ENCODE results near the gene HSPA6.
"Not testable (repeated sequence)": the region's sequence is repeated elsewhere in the genome, so short reads cannot be mapped to it uniquely, and the experiment has no call there.

HSPA6 gene

DNA sequence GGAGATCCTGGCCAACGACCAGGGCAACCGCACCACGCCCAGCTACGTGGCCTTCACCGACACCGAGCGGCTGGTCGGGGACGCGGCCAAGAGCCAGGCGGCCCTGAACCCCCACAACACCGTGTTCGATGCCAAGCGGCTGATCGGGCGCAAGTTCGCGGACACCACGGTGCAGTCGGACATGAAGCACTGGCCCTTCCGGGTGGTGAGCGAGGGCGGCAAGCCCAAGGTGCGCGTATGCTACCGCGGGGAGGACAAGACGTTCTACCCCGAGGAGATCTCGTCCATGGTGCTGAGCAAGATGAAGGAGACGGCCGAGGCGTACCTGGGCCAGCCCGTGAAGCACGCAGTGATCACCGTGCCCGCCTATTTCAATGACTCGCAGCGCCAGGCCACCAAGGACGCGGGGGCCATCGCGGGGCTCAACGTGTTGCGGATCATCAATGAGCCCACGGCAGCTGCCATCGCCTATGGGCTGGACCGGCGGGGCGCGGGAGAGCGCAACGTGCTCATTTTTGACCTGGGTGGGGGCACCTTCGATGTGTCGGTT, 477 bp downstream of the HSPA6 start:
- peak overlapping the region; percentile 21 for H3K4me3 ChIP-seq (ENCODE audit: low read length)
- DNase-seq (ENCODE audit: low read depth) = not testable (repeated sequence)

- not testable (repeated sequence) for H3K4me3 ChIP-seq (ENCODE audit: low read length); DNase-seq (ENCODE audit: low read depth)
These were observed 981 bp downstream of the HSPA6 start for GRCh38 chr1:161525321-161525720.

DNA sequence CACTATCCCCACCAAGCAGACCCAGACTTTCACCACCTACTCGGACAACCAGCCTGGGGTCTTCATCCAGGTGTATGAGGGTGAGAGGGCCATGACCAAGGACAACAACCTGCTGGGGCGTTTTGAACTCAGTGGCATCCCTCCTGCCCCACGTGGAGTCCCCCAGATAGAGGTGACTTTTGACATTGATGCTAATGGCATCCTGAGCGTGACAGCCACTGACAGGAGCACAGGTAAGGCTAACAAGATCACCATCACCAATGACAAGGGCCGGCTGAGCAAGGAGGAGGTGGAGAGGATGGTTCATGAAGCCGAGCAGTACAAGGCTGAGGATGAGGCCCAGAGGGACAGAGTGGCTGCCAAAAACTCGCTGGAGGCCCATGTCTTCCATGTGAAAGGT, 1.6 kb downstream of the HSPA6 start:
- not testable (repeated sequence) for DNase-seq (ENCODE audit: low read depth); H3K4me3 ChIP-seq (ENCODE audit: low read length)

DNA sequence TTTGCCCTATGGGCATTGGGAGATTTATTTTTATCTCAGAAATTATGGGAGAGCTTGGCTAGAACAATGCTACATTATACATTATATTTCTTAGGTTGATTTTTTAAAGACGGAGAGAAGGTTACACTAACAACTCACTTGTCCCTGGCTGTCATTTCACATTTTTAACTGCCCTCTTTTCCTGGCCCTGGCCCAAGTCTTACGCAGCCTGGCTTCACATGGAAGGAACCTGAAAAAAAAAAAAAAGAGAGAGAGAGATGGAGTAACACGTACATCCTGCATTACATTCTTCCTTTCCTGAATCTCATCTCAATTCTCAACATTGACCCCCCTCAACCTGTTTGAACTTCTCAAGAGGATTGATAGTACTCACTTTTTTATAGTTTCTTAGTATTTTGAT, 4.2 kb downstream of the HSPA6 start:
- not testable (repeated sequence) for H3K4me3 ChIP-seq (ENCODE audit: low read length); DNase-seq (ENCODE audit: low read depth)

- DNase-seq (ENCODE audit: low read depth) = not testable (repeated sequence)
- peak overlapping the region; percentile 67 for H3K4me3 ChIP-seq (ENCODE audit: low read length)
These were observed 5.2 kb downstream of the HSPA6 start for GRCh38 chr1:161529463-161530104.

GRCh38 chr1:161530158-161530557, 5.8 kb downstream of the HSPA6 start:
- H3K4me3 ChIP-seq (ENCODE audit: low read length) = peak overlapping the region; percentile 67
- not testable (repeated sequence) for DNase-seq (ENCODE audit: low read depth)

GRCh38 chr1:161530671-161531641, 6.6 kb downstream of the HSPA6 start:
- H3K4me3 ChIP-seq (ENCODE audit: low read length) = peak overlapping the region; percentile 67
- DNase-seq (ENCODE audit: low read depth) = peak; percentile 73

DNA sequence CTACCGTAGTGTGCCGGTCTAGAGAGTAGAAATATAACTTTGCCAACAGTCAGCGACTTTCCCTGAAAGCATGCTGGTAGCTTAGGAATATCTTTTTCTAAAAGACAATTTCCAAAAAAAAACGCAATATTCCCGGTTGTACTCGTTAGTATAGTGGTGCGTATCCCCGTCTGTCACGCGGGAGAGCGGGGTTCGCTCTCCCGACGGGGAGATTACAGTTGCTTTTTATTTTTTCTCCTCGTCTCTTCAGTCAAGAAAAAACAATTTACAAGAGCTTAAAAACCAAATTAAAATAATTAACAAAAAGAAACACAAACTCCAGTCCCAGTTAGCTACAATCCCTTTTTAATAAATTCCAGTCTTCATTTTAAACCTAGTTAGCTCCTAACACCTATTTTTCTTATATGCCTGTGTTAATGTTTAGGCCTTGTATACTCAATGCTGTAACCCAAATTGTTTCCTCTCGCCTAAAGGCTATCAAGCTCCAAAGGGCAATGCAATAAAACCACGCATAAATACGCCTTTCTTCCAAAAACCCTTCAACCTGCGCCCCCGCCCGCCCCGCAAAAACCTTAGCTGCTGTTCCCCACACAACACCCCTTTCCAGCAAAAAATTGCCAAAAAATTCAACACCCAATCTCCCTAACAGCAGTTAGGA, 7.8 kb downstream of the HSPA6 start:
- no peak for DNase-seq (ENCODE audit: low read depth)
- peak overlapping the region; percentile 67 for H3K4me3 ChIP-seq (ENCODE audit: low read length)

GRCh38 chr1:161532644-161533567, 8.6 kb downstream of the HSPA6 start:
- peak overlapping the region; percentile 67 for H3K4me3 ChIP-seq (ENCODE audit: low read length)
- peak; percentile 54 for DNase-seq (ENCODE audit: low read depth)

More for the DNA sequence above, 7.8 kb downstream of the HSPA6 start:
- TF ChIP-seq CTCF (conservative IDR thresholded peaks at IDR 0.05; ENCODE audit: low read depth, low read length) = no peak

GRCh38 chr1:161537068-161537669, 12.8 kb downstream of the HSPA6 start:
- H3K4me3 ChIP-seq (ENCODE audit: low read length); DNase-seq (ENCODE audit: low read depth): not testable (repeated sequence)

GRCh38 chr1:161538925-161539479, 14.7 kb downstream of the HSPA6 start:
- not testable (repeated sequence) for DNase-seq (ENCODE audit: low read depth)
- H3K4me3 ChIP-seq (ENCODE audit: low read length) = peak overlapping the region; percentile 64

GRCh38 chr1:161539731-161540569, 15.6 kb downstream of the HSPA6 start:
- peak overlapping the region; percentile 64 for H3K4me3 ChIP-seq (ENCODE audit: low read length)
- peak; percentile 51 for DNase-seq (ENCODE audit: low read depth)

DNA sequence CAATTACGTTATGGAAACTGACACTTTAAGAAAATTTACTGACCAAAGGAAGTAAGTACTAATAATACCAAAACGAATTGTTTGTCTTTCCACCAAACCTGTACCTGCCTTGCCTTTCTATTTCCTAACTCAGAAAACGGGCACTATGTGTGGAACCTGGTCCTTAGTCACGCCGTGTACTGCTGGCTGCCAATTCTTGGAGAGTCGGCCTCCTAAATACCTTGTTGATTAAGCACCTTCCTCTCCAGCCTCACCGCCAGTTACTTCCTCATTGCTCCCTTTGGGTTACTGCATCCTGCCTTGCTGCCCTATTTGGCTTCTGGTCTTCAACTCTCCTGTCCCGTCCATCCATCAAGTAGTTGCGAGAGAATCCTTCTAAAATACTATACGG, 16.2 kb downstream of the HSPA6 start:
- not testable (repeated sequence) for DNase-seq (ENCODE audit: low read depth); H3K4me3 ChIP-seq (ENCODE audit: low read length)

GRCh38 chr1:161542091-161542559, 17.8 kb downstream of the HSPA6 start:
- DNase-seq (ENCODE audit: low read depth); H3K4me3 ChIP-seq (ENCODE audit: low read length): not testable (repeated sequence)

- not testable (repeated sequence) for DNase-seq (ENCODE audit: low read depth); H3K4me3 ChIP-seq (ENCODE audit: low read length)
These were observed 18.8 kb downstream of the HSPA6 start for GRCh38 chr1:161543125-161543524.

Measured in retinal pigment epithelial cell (primary cell).